GM10248 (cell line): ENCODE measurements around the gene H3-3A.

Source experiments
- CTCF ChIA-PET: fragments of 300-600 bp; sonication (Branson Sonifier 250); formaldehyde crosslinking; extraction: SDS; loops from one replicate; lab custom pipeline; 2021; ENCODE audit warnings: antibody characterized with exemption; lab: Yijun Ruan, JAX
- POLR2A ChIA-PET: fragments of 350-650 bp; sonication (Branson Sonifier 250); formaldehyde crosslinking; extraction: SDS; loops from one replicate; lab custom pipeline; 2020; ENCODE audit warnings: antibody characterized with exemption; lab: Yijun Ruan, JAX
- DNase-seq: peaks from one replicate; pipeline ENCODE4 v3.0.0; 2012; ENCODE audit errors: extremely low spot score
- CTCF ChIP-seq: IDR thresholded peaks from 2 replicates; pipeline ENCODE4 v1.5.1; 2012; ENCODE audit warnings: mild to moderate bottlenecking, low read depth; ENCODE audit errors: extremely low read depth, missing control alignments, control extremely low read depth

H3-3A gene

GRCh38 chr1:226118357-226118756 lies 55.8 kb downstream of the H3-3A start:
- no peak for DNase-seq
- TF ChIP-seq CTCF = no peak
- ChIA-PET CTCF (interaction anchor here (0.6 to 3.9 kb wide), 6 partner anchors 8 to 156 kb away, joined by 3 to 44 read pairs (median 8); no protein-coding TSS in a partner anchor), POLR2A (interaction anchor here (1.4 kb wide), 1 partner anchor 53 kb away, joined by 3 read pairs; no protein-coding TSS in a partner anchor)

- POLR2A ChIA-PET = interaction anchor here (1.4 kb wide), 1 partner anchor 54 kb away, joined by 3 read pairs; no protein-coding TSS in a partner anchor
- no peak for DNase-seq
- CTCF ChIA-PET = interaction anchor here (1.2 to 3.9 kb wide), 5 partner anchors 9 to 289 kb away, joined by 3 to 44 read pairs (median 9); no protein-coding TSS in a partner anchor
- no peak for TF ChIP-seq CTCF
Observed at GRCh38 chr1:226119169-226119568, 56.7 kb downstream of the H3-3A start.

GRCh38 chr1:226120398-226120797 lies 57.9 kb downstream of the H3-3A start:
- DNase-seq = peak; percentile 8
- TF ChIP-seq CTCF = no peak
- POLR2A ChIA-PET = no interaction called here
- CTCF ChIA-PET = interaction anchor here (0.8 to 3.9 kb wide), 16 partner anchors 10 to 288 kb away, joined by 3 to 44 read pairs (median 4); partner anchors contain the start of gene H3-3A

- POLR2A ChIA-PET = no interaction called here
- CTCF ChIA-PET = interaction anchor here (0.8 to 3.9 kb wide), 13 partner anchors 11 to 286 kb away, joined by 3 to 44 read pairs (median 5); partner anchors contain the start of gene H3-3A
- TF ChIP-seq CTCF = no peak
- peak; percentile 18 for DNase-seq
Observed at GRCh38 chr1:226121049-226121586, 58.6 kb downstream of the H3-3A start.
